ENCODE measurements around the gene KCNJ9.

Gene KCNJ9

DNA sequence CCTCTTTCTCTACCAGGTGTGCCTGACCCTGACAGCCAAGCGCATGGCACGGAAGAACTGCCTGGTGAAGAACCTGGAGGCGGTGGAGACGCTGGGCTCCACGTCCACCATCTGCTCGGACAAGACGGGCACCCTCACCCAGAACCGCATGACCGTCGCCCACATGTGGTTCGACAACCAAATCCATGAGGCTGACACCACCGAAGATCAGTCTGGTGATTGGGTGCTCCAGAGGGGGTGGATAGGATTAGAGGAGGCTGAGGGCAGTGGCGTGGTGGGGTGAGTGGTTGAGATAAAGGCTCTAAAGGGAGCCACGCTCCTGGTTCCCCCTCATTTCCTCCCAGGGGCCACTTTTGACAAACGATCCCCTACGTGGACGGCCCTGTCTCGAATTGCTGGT lies 47.3 kb downstream of the KCNJ9 start:
- no peak for DNase-seq

DNA sequence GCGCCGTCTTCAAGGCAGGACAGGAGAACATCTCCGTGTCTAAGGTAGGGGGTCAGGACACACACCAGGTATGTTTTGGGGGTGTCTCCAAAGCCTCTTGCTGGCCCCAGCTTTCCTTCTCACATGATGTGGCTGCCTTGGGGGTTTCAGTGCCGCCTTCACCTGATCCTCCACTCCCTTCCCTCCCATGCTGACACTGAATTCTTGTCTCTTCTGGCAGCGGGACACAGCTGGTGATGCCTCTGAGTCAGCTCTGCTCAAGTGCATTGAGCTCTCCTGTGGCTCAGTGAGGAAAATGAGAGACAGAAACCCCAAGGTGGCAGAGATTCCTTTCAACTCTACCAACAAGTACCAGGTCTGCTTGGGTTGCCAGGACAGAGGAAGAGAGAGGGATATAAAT lies 47.7 kb downstream of the KCNJ9 start:
- no peak for DNase-seq

DNA sequence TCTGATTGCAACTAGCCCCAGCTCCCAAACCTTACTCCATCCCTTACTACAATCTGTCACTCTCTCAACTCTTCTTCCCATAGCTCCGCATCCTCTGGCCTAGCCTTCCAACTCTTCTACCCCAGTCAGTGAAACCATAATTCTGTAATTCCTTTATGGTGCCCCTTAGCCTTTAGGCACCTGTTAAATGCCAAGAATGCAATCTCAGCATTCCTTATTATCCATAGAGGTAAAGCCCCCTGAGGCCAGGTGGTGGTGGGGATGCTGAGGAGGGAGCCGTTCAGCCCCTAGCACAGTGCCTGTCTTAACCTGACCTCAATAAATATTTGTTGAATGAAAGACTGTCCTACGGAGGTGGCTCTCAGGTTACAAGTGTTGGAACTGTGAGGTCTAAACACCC lies 48.2 kb downstream of the KCNJ9 start:
- no peak for DNase-seq

DNA sequence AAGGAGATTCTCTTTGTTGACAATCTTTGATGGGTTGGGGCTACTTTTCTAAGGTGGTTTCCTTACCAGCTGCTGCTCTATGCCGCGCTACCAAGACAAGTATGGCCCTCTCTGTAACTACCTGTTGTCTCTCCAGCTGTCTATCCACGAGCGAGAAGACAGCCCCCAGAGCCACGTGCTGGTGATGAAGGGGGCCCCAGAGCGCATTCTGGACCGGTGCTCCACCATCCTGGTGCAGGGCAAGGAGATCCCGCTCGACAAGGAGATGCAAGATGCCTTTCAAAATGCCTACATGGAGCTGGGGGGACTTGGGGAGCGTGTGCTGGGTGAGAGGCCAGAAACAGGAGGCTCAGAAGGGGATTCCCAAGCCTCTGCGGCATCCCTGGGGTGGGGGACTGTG lies 48.6 kb downstream of the KCNJ9 start:
- DNase-seq: no peak

DNA sequence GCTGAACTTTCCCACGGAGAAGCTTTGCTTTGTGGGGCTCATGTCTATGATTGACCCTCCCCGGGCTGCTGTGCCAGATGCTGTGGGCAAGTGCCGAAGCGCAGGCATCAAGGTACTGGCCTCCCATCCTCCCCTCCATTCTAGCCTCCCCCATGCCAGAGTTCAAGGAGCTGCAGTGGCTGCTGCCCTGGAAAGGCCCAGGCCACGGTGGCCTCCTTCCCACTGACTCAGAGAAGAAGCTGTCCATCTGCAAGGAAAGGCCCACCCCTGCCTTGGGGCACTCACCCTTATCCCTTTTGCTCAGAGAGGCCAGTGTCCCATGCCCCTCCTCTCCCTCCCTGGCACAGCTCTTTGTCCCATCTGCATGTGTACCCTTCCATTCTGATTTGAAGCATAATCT lies 49.1 kb downstream of the KCNJ9 start:
- no peak for DNase-seq

DNA sequence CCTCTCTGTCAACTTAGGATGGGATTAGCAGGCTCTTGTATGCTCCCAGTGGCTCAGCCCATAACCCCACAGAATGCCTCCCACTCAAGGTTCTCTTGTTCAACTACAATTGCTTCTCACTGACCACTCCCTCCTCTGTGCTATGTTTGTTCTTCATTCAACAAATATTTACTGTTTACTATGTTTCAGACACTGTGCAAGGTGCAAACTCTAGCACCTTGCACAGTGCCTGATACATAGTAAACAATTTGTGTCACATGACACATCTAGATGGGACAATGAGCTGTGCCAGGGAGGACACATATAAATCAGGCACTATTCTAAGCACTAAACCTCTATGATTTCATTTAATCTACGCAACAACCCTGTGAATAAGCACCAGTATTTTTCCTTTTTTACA lies 49.6 kb downstream of the KCNJ9 start:
- DNase-seq: no peak

DNA sequence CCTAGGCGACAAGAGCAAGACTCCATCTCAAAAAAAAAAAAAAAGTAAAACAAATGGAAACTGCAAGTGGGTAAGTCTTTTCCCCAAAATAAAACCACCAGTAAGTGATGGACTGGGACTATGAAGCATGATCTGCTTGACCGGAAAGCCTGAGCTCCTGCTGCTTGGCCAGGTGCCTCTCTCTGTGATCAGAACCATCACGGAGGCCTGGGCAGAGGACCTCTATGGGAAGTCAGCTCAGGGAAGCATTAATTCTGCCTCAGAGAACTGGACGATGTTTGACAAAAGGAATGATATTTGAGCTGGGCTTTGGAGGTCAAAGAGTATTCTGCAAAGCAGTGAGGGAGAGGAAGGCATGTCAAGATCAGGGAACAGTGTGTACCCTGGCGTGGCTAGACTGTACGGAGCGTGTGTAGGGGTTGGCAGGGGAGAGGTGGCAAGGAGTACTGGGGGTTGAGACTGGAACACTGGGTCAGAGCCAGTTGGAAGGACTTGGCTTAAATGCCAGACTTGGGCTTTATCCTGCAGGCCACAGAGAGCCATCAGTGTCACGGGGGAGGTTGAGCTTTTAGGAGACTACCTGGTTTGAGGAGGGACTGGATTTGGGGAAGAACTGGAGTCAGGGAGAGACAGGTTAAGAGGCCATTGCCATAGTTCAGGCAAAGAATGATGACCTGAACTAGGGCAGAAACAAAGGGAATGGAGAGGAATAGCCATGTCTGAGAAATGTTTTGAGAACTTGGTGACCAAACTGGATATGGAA lies 50.6 kb downstream of the KCNJ9 start:
- DNase-seq: no peak

DNA sequence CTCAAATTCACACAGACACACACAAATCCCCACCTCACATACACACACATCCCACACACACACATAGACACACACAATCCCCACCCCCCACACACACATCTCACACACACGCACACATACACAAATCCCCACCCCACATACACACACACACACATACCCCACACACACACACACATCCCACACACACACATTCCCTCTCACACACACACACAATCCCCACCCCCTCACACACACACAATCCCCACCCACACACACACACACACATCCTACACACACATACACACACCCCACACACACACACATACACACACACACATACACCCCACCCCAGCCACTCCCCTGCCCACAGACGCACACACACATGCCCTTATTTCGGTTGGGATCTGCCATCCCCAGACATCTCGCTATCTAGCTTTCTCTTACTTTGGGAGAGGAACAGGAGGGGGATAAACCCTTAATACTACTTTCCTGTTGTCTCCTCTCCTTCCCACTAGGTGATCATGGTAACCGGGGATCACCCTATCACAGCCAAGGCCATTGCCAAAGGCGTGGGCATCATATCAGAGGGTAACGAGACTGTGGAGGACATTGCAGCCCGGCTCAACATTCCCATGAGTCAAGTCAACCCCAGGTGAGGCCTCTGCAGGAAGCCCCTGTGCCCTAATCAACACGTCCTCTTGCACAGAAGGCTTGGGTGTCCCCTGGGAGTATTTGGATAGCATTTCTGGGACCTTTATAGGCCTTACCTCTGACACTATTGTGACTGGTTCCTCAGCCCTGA lies 52.8 kb downstream of the KCNJ9 start:
- DNase-seq: no peak

DNA sequence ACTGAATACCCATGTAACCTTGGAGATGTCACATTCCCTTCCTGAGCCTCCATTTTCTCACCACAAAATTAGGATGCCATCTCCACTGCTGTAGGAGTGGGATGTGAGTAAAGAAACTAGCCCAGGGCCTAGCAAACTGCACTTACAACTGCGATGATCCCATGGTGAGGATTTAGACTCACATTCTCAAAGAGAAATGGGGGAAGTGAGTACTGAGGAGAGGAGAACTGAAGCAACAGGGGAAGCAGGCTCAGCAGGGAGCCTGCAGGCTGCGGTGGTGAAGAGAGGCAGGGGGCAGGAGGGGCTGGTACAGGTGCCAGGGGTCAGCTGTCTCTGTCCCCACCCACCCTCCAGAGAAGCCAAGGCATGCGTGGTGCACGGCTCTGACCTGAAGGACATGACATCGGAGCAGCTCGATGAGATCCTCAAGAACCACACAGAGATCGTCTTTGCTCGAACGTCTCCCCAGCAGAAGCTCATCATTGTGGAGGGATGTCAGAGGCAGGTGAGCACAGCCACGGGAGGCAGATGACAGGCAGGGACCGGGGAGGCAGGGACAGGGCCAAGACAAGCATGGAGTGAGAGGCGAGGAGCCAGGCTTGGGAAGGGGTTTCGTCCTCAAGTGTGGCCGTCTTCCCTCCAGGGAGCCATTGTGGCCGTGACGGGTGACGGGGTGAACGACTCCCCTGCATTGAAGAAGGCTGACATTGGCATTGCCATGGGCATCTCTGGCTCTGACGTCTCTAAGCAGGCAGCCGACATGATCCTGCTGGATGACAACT lies 53.6 kb downstream of the KCNJ9 start:
- no peak for DNase-seq

DNA sequence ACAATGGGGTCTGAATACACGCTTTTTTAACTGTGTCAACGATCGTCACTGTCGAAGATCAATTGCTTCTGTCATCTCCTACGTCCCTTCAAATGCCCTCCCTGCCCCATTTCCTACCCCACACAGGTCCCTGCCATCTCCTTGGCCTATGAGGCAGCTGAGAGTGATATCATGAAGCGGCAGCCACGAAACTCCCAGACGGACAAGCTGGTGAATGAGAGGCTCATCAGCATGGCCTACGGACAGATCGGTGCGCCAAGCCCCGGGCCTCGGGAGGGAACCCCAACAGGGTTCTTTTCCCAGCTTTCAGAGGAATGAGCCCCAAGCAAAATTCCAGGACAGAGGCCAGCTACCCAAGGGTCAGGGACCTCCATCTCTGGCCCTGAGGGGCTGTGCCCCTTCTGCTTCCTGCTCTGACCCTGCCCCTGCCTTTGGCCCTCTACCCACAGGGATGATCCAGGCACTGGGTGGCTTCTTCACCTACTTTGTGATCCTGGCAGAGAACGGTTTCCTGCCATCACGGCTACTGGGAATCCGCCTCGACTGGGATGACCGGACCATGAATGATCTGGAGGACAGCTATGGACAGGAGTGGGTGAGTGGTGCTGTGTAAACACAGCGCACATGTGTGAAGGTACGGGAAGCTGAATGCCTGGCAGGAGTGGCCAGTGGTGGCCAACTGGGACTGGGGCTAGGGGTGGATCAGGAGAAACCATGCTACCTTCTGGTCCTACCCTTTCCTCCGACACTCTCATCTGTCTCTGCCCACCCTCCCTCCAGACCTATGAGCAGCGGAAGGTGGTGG lies 55.0 kb downstream of the KCNJ9 start:
- DNase-seq: no peak

DNA sequence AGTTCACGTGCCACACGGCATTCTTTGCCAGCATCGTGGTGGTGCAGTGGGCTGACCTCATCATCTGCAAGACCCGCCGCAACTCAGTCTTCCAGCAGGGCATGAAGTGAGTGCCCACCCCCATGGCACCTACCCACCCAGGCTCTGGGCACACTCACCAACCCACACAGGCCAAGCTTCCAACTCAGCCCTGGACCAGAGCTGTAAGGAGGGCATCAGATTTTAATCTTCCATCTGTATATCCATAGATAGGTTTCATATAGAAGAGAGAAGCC lies 55.5 kb downstream of the KCNJ9 start:
- no peak for DNase-seq

DNA sequence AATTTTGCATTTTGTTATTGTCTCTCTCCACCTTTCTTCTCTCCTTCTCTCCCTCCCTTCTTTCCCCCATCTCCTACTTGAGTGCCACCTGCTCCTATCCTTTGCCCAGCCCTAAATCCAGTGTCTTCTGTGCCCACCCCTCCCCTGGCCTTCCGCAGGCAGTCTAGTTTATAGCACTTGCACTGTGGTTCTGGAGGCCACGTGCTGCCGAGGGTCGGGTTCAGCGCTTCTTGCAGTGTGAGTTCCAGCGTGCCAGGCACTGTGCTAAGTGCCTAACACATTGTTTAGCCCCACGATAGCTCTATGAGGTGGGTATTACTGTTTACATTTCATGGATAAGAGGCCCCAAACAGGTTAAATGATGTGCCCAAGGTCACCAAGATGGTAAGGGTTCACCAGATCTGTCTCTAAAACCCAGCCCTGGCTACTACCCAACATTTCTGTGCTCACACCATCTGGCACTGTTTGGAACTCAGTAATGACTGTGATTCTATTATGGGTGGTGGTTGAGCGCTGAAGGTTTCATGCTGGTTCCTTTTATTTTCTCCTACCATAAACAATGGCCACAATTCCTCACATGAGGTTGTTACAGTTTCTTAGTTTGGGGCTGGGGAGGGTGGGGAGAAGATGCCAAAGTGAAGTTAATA lies 56.0 kb downstream of the KCNJ9 start:
- DNase-seq: no peak

DNA sequence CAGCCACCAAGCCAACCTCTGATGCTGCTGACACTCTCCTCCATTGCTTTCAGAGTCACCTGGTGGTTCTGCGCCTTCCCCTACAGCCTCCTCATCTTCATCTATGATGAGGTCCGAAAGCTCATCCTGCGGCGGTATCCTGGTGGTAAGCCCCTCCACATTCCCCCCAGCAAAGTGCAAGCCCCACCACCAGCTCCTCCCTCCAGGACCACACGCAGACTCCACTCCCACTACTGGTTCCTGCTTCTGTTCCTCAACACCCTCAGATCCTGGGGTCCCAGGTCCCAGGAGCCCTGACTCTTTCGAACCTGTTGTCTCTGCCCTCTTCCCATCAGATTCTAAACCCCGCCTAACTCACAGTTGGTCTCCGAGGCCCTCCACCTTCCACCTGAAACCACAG lies 58.5 kb downstream of the KCNJ9 start:
- no peak for DNase-seq
